Measurements from ENCODE around the gene NUDT7. TPM values are rescaled to one million over a fixed set of nuclear protein-coding genes. Genes with fewer than 3 reads are reported as not detected.

NUDT7 gene
- total and polyA plus RNA-seq, 12 donors: 15.3 to 62.6 (median 33.4) TPM

GRCh38 chr16:77758046-77758445, 35.7 kb downstream of the NUDT7 start:
- intact Hi-C loops (cut with DNase I): no loop called here
- peaks cover 4 to 23% of the 10 kb centered on the region in 2 donors for H3K4me1 ChIP-seq (replicated peaks in 1 of 2)
- no peaks in the 10 kb centered on the region for H3K27me3 ChIP-seq
- H3K36me3 ChIP-seq (replicated peaks in 1 of 2): no peaks in the 10 kb centered on the region
- 86 to 97% (median 93%) methylated on average over 5 of the region's 5 CpGs for WGBS, 4 donors
- TF ChIP-seq POLR2A (IDR thresholded peaks at IDR 0.05) (no peak), CTCF (IDR thresholded peaks at IDR 0.05) (no peak)
- no peak overlapping the region for H3K27ac ChIP-seq
- H3K4me3 ChIP-seq: no peak overlapping the region
- DNase-seq: no peak
- no peaks in the 10 kb centered on the region for H3K9me3 ChIP-seq (replicated peaks in 1 of 3)

- Histone ChIP-seq H3K4me3 (no peak overlapping the region), H3K36me3 (replicated peaks in 1 of 2) (no peaks in the 10 kb centered on the region), H3K27ac (no peak overlapping the region), H3K4me1 (replicated peaks in 1 of 2) (peaks cover 4 to 23% of the 10 kb centered on the region in 2 donors), H3K9me3 (replicated peaks in 1 of 3) (no peaks in the 10 kb centered on the region), H3K27me3 (no peaks in the 10 kb centered on the region)
- TF ChIP-seq POLR2A (IDR thresholded peaks at IDR 0.05): no peak
- TF ChIP-seq CTCF (IDR thresholded peaks at IDR 0.05): no peak
- intact Hi-C loops (cut with DNase I): no loop called here
- no peak for DNase-seq
- WGBS, 4 donors: 85 to 95% (median 92%) methylated on average over 2 of the region's 2 CpGs
Measured at GRCh38 chr16:77758508-77758907, 36.2 kb downstream of the NUDT7 start.

- WGBS, 4 donors: 88 to 100% (median 91%) methylated on average over 1 of the region's 1 CpG
- Histone ChIP-seq H3K4me1 (replicated peaks in 1 of 2) (peaks cover 8 to 25% of the 10 kb centered on the region in 2 donors), H3K27ac (no peak overlapping the region), H3K9me3 (replicated peaks in 1 of 3) (no peaks in the 10 kb centered on the region), H3K27me3 (no peaks in the 10 kb centered on the region), H3K4me3 (no peak overlapping the region), H3K36me3 (replicated peaks in 1 of 2) (no peaks in the 10 kb centered on the region)
- intact Hi-C loops (cut with DNase I): no loop called here
- no peak for TF ChIP-seq CTCF (IDR thresholded peaks at IDR 0.05)
- no peak for TF ChIP-seq POLR2A (IDR thresholded peaks at IDR 0.05)
- DNase-seq: no peak
Measured at GRCh38 chr16:77759201-77759600, 36.9 kb downstream of the NUDT7 start.

- DNase-seq: no peak
- intact Hi-C loops (cut with DNase I): no loop called here
- Histone ChIP-seq H3K4me3 (no peak overlapping the region), H3K9me3 (replicated peaks in 1 of 3) (no peaks in the 10 kb centered on the region), H3K36me3 (replicated peaks in 1 of 2) (no peaks in the 10 kb centered on the region), H3K27me3 (no peaks in the 10 kb centered on the region), H3K27ac (no peak overlapping the region), H3K4me1 (replicated peaks in 1 of 2) (peaks cover 10 to 24% of the 10 kb centered on the region in 2 donors)
- TF ChIP-seq CTCF (IDR thresholded peaks at IDR 0.05) (no peak), POLR2A (IDR thresholded peaks at IDR 0.05) (no peak)
- WGBS, 4 donors: 37 to 56% (median 38%) methylated on average over 3 of the region's 3 CpGs
Measured at GRCh38 chr16:77759821-77760220, 37.5 kb downstream of the NUDT7 start.
